GM19455 (cell line): ENCODE measurements around the gene CDY2A.
"Not testable (repeated sequence)": the region's sequence is repeated elsewhere in the genome, so short reads cannot be mapped to it uniquely, and the experiment has no call there.

ENCODE experiments used
- ATAC-seq: cut with Tn5 transposase; IDR thresholded peaks from one replicate; pipeline ENCODE4 v1.9.1; 2021; ENCODE audit not compliant: unreplicated experiment

The CDY2A gene, protein sequence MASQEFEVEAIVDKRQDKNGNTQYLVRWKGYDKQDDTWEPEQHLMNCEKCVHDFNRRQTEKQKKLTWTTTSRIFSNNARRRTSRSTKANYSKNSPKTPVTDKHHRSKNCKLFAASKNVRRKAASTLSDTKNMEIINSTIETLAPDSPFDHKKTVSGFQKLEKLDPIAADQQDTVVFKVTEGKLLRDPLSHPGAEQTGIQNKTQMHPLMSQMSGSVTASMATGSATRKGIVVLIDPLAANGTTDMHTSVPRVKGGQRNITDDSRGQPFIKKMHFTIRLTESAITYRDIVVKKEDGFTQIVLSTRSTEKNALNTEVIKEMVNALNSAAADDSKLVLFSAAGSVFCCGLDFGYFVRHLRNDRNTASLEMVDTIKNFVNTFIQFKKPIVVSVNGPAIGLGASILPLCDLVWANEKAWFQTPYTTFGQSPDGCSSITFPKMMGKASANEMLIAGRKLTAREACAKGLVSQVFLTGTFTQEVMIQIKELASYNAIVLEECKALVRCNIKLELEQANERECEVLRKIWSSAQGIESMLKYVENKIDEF

DNA sequence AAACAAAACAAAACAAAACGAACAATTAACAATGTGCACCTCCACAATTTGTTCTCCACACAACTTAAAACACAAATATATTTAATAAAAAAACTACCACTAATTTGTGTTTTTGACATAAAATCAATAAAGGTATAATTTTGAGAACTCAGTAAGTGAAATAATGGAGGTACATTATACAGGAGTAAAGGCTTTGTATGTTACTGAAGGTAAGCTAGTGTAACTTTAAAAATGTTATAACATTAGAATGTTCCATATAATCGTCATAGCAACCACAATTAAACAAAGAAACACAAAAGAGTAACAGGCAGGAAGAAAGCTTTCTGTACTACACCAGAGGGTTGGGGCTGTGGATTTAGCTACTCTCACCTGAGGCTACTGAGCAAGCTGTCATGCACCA, at the start of gene CDY2A:
Gene CDY2A (plus strand): TSS at position 301 of the 400 bp plus-strand sequence. CDS start 328 bp downstream, outside the sequence.
- ATAC-seq, result not testable (repeated sequence)

DNA sequence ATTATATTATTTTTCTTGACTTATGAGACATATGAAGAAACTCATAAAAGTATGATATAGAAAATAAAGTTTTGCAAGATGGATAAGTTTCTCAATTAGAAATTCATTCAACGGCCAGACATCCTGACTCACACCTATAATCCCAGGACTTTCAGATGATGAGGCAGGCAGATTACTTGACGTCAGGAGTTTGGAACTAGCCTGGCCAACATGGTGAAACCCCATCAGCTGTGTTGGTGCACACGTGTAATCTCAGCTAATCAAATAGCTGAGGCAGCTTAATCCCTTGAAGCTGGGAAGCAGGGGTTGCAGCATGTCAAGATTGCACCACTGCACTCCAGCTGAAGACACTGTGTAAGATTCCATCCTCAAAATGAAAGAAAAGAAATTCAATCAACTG, 28.0 kb upstream of the CDY2A start:
- not testable (repeated sequence) for ATAC-seq

DNA sequence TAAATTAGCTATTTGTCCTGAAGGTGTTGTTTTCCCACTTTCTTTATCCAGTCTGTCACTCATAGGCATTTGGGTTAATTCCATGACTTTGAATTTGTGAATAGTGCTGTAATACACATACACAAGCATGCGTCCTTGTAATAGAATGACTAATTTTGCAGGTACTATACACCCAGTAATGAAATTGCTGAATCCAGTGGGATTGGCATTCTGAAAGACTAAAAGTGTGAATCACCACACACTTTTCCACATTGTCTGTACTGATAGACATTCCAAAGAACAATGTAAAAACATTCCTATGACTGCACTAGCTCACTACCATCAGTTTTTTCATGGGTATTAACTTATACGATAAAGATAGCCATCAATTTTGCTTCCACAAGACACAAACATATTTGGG, 27.3 kb upstream of the CDY2A start:
- not testable (repeated sequence) for ATAC-seq

DNA sequence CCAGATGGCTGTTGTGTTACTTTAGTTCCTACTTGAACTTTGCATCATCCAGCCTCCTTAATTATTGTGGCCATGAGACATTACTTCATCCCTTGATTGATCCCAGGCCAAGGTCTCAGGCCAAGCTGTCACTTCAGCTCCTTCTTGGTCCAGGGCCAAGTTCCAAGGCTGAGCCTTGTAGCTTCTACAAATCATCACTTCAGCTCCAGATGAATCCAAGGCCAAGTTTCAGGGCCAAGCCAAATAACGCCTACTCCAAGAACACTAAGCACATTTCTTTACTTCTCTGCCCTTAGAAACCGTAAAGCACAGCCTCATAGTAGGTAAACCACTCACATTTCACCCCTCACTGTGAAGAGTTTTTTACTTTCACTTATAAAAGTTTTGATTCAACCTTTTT, 1.7 kb upstream of the CDY2A start:
- ATAC-seq, result not testable (repeated sequence)

DNA sequence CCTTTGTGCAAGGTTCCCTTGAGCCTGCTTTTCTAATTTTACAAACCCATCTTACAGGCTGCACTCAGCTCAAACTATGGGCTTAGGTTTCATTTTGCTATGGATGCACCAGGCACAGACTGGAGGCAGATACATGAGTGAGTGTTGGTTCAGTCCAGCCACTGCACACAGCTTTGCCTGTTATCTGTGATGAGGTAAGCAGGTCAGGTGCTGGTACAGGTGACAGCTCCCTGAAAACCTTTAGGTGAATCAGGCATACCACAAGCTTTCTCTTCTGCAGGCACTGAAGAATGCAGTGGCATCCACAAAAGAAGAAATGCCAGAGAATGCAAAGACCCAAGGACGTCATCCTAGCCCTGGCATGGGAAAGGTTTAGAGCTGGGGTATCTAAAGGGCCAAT, 3.3 kb downstream of the CDY2A start:
- not testable (repeated sequence) for ATAC-seq

DNA sequence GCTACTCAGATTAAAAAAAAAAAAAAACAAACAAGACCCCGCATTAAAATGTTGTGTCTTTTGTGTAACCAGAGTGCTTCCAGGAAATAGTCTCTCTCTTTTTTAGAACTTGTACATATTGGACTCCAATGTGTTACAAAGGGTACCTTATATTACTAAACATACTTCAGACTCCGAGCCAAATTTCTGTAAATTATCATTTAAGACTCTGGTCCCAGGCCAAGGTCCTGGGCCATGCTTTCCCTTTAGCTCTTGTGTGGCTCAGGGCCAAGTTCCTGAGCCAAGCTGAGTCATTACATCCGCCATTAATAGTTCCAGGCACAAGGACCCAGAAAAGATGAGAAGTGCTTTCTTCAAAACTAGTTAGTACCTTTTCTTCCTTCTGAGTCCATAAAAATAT, 4.6 kb downstream of the CDY2A start:
- ATAC-seq, result not testable (repeated sequence)

DNA sequence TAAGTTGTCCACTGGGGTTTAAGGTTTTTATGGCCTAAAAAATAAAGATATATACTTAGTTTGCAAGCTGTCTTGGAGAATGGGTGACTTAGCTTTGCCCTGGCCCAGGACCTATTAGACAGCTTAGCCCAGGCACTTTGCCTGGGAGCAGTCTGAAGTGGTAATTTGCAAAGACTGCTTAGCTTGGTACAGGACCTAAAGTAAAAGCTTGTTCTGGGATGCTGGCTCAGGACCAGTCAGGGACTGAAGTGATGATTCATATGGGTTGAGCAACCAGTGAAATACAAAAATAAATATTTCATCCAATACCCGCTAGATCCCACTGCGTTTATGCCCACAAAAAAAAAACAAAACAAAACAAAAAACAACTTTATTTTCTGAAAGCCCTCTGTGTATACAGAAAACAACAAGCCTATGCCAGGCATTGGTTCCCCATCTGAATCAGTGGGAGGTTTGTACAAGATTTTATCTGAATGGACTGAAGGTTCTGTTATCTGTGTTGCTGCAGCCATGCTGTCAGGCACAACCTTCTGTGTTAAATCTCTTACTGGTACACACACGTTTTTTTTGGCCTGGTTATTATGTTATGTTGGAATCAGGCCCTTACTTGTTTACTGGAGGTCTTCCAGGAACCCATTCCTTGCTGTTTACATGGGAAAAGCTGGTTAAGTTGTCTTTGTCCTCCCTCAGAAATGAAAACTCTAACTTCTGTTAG, 8.7 kb downstream of the CDY2A start:
- ATAC-seq, result not testable (repeated sequence)

DNA sequence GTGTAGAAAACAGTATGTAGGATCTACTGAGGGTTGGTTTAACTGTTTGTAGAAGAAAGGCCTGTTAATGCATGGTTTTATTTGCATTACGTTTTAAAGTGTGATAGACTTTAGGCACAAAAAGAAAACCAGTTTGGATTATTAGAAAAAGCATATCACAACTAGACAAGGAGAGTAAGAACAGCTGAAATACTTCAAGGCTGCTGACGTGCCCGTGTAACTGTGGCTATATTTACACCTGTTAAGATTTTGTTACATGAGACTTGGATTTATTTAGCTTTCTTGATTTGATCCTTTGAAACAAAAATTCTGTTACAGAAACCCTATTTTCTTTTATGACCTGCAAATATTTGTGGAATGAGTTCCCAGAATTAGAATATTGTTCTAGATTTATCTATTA, 9.3 kb downstream of the CDY2A start:
- ATAC-seq, result not testable (repeated sequence)

DNA sequence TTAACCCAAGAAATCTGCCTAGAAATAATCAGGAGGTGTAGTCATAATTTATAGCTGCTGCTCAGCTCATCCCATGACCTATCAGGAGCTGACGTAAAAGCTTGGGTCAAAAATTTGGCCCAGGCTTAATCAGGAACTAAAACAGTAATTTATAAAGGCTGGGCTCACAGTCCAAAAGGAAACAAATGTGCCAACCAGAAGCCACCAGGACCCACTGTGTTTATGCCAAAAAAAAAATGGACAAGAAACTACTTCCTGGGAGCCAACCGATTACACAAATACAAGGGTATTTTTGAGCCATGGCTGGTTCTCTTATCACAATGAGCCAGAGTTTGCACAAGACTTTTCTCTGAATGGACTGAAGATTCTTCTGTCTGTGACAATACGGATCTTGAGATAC, 19.4 kb downstream of the CDY2A start:
- ATAC-seq, result not testable (repeated sequence)

DNA sequence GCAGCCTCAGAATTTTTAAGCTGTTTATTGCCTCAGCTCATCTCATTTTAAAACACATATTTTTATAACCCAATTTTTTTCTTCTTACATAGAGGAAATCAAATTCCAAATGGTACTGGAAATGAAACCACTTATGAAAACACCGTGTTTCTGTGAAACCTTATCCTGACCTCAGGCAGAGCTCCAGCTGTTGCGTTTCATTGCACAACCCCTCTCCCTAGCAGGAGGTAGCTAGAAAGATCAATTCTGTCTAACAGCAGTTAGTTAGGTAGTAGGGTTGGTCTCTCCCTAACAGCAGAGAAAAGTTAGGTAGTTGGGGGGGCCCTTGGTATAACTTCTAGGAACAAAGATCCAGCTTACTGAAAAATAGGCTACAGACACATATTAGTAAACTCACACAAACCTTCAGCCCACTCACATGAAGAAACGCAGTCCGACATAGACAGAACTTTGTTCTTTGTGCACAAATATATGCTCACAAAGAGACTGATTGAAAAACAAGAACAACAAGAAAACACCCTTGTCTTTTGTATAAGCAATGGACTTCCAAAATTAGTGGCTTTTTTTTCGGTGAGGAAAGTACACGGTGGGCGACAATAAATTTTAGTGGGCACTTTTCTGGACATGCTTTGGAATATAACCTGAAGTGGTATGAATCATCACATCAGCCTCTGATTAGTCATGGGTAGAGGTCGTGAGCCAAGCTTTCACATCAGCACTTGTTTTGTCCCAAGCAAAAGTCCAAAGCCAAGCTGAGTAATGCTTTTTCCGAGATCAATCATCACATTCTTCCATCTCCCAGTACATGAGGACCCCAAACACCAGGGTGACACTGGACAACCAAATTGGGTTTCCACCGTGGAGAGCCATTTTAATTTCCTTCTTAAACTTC, 22.8 kb downstream of the CDY2A start:
- ATAC-seq, result not testable (repeated sequence)

DNA sequence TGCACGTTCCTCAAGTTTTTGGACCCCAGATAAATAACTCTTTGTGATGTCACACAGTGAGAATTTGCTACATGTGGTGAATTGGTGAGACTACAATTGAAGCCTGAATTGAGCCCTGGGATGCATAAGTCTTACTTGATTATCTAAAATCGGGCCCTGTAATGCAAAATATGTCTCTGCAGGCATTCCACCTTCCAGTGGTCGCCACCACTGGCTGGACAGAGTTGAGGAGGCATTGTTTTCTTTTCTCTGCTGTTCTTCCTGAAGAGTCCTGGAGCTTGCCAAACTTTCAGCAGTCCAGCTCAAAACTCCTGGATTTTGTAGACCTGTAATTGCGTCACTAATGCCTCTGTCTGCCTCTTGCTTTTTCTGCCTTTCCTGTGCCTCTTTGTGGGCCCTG, 23.5 kb downstream of the CDY2A start:
- not testable (repeated sequence) for ATAC-seq

DNA sequence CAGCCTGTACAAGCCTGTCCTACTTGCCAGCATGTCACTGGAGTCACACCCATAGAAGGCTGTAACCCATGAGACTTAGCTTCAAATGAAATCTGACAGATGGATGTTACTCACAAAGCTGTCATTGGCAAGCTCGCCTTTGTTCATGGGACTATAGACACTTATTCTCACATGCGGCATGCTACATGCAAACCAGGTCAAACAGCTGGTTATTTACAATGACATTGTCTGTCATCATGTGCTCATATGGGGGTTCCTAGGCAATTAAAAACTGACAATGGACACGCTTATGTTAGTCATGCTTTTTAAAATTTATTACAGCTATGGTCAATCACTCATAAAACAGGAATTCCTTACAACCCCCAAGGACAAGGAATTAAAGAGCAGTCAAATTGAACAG, 30.9 kb downstream of the CDY2A start:
- ATAC-seq, result not testable (repeated sequence)

DNA sequence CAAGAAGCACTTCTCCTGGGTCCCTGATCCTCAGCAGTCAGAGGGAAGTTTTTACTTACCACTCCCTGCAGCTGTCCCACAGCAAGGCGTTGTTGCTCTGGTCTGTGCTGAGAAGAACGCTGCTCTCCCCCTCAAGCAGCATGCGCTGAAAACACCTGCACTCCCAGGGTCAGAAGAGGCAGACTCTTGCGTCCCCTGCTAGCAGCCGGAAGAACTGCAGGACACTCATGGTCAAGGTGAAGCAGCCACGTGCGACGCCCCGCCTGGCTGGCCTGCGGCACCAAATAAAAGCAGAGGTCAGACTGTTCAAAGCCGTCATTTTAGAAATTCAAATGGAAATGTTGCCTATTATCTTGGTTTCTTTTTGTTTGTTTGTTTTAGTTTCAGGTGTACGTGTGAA, 47.9 kb downstream of the CDY2A start:
- not testable (repeated sequence) for ATAC-seq
